GM12865 (cell line): ENCODE measurements around the gene RPH3AL.

Experiments used
- DNase-seq: peaks from one replicate; pipeline ENCODE4 v3.0.0; 2010; ENCODE audit warnings: low read depth
- H3K4me3 ChIP-seq: 2 replicates; pipeline ENCODE4 v1.5.1; 2011; ENCODE audit warnings: mild to moderate bottlenecking, low read depth, low read length, control low read depth
- TF ChIP-seq, protein P1 (sequence below): IDR thresholded peaks from 2 replicates; pipeline ENCODE4 v1.5.1; 2011; ENCODE audit warnings: low read length, control low read depth, low read depth, inconsistent platforms; ENCODE audit not compliant: insufficient read depth; ENCODE audit errors: missing control alignments

RPH3AL gene

DNA sequence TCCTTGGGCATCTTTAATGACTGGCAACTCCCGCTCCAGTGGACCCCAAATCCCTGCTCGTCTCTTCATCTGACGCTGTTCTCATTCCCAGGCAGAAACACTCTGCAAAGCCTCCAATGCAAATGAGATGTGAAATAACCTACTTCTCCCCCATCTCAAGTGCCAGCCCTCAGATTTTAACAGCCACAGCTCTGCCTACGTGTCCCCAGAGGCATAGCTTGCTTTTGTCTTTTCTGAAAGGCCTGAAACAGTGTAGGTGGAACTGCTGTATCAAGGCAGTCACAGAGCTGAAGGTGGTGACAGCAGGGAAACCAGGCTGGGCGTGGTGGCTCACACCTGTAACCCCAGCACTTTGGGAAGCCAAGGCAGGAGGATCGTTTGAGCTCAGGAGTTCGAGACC lies 14.7 kb downstream of the RPH3AL start:
- H3K4me3 ChIP-seq, result no peak overlapping the region
- TF ChIP-seq, protein P1, sequence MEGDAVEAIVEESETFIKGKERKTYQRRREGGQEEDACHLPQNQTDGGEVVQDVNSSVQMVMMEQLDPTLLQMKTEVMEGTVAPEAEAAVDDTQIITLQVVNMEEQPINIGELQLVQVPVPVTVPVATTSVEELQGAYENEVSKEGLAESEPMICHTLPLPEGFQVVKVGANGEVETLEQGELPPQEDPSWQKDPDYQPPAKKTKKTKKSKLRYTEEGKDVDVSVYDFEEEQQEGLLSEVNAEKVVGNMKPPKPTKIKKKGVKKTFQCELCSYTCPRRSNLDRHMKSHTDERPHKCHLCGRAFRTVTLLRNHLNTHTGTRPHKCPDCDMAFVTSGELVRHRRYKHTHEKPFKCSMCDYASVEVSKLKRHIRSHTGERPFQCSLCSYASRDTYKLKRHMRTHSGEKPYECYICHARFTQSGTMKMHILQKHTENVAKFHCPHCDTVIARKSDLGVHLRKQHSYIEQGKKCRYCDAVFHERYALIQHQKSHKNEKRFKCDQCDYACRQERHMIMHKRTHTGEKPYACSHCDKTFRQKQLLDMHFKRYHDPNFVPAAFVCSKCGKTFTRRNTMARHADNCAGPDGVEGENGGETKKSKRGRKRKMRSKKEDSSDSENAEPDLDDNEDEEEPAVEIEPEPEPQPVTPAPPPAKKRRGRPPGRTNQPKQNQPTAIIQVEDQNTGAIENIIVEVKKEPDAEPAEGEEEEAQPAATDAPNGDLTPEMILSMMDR, result no peak
- peak; percentile 10 for DNase-seq

DNA sequence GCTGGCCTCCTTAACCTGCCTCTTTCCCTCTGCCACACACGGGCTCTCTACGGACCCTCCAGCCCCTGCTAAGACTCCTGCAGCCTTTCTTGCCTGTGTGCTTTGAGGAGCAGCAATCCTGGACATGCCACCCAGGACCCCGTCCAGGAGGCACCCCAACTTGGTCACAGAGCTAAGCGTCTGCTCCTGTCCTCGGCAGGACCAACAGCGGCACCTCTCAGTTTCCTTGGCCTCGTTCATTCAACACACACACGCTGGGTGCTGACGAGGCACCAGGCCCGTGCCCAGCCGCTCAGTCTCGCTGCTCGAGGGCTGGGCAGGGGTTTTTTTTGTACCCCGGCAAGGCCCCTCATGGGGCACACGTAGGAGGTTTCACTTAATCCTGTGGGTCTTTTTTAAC lies 15.2 kb downstream of the RPH3AL start:
- TF ChIP-seq, protein P1, result no peak
- no peak for DNase-seq
- no peak overlapping the region for H3K4me3 ChIP-seq

DNA sequence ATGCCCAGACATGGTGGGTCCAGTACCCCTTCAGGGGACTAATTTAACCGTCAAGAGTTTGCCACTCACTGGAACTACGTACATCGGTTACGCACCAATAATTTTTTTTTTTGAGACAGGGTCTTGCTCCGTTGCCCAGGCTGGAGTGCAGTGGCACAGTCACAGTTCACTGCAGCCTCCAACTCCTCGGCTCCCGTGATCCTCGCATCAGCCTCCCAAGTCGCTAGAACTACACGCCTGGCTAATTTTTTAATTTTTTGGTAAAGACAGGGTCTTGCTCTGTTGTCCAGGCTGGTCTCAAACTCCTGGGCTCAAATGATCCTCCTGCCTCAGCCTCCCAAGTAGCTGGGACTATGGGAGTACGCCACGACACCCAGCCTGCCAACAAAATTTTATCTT lies 15.6 kb downstream of the RPH3AL start:
- DNase-seq, result no peak
- TF ChIP-seq, protein P1, result no peak
- H3K4me3 ChIP-seq, result no peak overlapping the region

DNA sequence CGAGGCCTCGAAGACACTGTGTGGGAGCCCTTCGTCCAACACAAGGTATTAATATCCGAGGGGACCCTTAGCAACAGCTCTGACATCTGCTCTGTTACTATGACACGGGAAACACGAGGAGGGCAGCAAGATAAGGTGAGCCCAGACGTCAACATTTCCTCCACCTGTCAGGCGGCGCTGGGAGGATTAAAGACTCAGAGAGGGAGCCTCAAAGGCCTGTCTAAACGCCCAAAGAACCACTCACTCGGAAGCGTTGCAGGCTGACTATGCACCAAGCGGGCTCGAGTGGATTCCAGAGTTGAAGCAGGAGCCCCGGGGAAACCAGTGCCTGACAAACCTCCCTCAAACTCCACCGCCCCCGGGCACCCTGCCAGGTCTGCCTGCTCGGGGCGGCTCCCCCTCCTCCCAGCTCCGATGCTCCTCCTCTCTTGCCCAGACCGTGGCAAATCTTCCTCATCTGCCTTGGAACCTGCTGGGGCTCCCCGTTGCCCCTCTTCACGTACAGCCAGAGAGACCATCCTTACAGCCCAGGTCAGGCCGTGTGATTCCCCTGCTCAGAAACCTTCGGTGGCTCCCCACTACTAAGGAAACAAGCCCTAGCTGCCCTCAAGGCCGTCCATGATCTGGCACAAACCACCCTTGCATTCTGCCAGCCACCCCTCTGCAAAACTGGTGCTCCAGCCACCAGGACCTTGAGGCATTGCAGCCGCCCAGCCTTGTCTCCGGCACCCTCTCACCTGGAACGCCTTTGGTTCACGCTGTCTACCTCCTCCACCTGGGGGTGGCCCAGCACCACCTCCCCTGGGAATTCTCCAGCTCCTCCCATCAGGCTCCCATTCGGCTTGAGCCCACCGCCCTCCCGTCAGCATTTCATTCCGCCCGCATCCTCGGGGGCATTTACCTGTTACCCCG lies 16.2 kb downstream of the RPH3AL start:
- H3K4me3 ChIP-seq, result no peak overlapping the region

DNA sequence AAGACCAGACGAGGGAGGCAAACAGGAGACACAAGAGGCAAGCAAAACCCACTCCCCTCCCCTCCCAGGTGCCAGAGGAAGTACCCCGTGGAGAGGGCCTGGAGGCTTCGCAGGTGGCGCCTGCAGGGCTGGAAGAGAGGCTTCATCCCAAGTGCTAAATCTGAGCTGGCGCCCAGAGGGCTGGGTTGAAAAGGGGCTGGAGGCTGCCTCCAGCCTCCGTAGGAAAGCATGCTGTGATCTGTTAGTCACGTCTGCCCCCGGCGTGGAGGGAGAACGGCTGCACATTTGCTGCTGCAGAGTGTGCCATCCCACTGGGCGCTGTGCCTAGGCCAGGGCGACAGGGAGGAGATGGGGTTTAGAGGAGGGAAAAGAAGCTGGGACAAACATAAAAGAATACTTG lies 16.9 kb downstream of the RPH3AL start:
- H3K4me3 ChIP-seq, result no peak overlapping the region
- TF ChIP-seq, protein P1, result no peak
- no peak for DNase-seq

More for the DNA sequence above, 16.2 kb downstream of the RPH3AL start:
- DNase-seq, result no peak
- TF ChIP-seq, protein P1, result no peak

DNA sequence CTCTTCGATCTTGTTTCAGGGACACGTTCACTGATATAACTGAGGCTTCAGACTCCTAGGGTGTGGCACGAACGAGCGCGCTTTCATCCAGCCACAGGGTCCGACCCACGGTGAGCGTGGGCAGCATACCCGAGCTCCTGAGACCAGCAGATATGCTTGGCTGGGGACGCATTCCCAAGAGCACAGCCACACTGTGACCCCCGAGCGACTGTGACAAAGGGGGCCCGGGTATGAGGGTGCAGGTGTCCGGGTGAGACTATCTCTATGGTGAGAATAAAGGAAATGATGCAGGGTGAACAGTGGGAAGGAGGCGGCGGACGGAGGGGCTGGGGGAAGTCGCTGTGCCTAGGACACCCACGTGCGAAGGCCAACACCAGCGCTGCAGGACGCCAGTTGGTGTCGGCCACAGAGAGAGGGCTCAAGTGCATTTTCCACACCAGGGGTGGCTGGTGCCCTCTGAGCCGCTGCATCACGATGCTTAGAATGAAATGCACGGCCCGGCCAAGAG lies 17.6 kb downstream of the RPH3AL start:
- no peak for DNase-seq
- TF ChIP-seq, protein P1, result no peak
- no peak overlapping the region for H3K4me3 ChIP-seq
